Vagina (tissue), 2 donors: ENCODE measurements around the gene MTHFD1L.

Source experiments
- POLR2A ChIP-seq, 2 donors: fragments of 450-650 bp; IDR thresholded peaks; one replicate each; pipeline ENCODE4 v1.6.1; 2017; ENCODE audit warnings: antibody characterized with exemption in 2 of 2, mild to moderate bottlenecking in 2 of 2, moderate library complexity in 2 of 2
- POLR2AphosphoS5 ChIP-seq, 2 donors: sonication (generic); formaldehyde crosslinking; IDR thresholded peaks; one replicate each; pipeline ENCODE4 v1.9.0; 2017; ENCODE audit warnings: antibody characterized with exemption in 2 of 2, mild to moderate bottlenecking in 2 of 2, low read depth in 1 of 2; ENCODE audit not compliant: insufficient read depth in 1 of 2
- TF ChIP-seq, protein P1 (sequence below), 3 experiments: fragments of 450-650 bp in 2 of 3; fragments of 200-600 bp in 1 of 3; sonication (generic) in 1 of 3; IDR thresholded peaks; one replicate each; pipeline ENCODE4 v1.5.1; 2017 to 2019; ENCODE audit warnings: antibody characterized with exemption in 3 of 3, mild to moderate bottlenecking in 2 of 3, moderate library complexity in 2 of 3

DNA sequence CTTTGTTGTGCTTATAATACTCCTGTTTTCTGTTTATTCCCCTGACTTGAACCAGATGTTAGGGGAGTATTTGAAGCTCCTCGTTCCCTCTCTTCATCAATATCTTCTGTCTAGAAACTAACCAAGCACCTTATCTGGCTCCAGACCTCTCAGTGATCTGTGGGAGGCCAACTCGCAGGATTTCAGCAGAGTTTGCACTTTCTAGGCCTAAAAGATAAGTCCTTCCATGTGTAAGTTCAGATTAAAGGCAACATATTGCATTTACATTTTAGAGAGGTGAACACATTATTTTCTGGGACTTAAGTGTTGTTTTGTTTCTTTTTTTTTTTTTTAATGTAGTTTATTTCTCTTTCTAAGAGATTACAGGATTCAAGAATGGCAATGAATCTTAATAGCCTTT is 234.8 kb downstream of the MTHFD1L start:
- TF ChIP-seq, protein P1, sequence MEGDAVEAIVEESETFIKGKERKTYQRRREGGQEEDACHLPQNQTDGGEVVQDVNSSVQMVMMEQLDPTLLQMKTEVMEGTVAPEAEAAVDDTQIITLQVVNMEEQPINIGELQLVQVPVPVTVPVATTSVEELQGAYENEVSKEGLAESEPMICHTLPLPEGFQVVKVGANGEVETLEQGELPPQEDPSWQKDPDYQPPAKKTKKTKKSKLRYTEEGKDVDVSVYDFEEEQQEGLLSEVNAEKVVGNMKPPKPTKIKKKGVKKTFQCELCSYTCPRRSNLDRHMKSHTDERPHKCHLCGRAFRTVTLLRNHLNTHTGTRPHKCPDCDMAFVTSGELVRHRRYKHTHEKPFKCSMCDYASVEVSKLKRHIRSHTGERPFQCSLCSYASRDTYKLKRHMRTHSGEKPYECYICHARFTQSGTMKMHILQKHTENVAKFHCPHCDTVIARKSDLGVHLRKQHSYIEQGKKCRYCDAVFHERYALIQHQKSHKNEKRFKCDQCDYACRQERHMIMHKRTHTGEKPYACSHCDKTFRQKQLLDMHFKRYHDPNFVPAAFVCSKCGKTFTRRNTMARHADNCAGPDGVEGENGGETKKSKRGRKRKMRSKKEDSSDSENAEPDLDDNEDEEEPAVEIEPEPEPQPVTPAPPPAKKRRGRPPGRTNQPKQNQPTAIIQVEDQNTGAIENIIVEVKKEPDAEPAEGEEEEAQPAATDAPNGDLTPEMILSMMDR (IDR thresholded peaks at IDR 0.05), result no peak
- no peak for TF ChIP-seq POLR2A (IDR thresholded peaks at IDR 0.05)
- TF ChIP-seq POLR2AphosphoS5 (IDR thresholded peaks at IDR 0.05; ENCODE audit: insufficient read depth in 1 of 2, low read depth in 1 of 2), result no peak
